Measurements from ENCODE around the gene HM13.

GRCh38 chr20:31617432-31618104 is 103.3 kb downstream of the HM13 start:
- TF ChIP-seq CTCF (IDR thresholded peaks at IDR 0.05) = no peak
- TF ChIP-seq POLR2A (IDR thresholded peaks at IDR 0.05) = no peak
